ENCODE results near the gene TRMT112.

The TRMT112 gene

GRCh38 chr11:64292460-64293254, 24.7 kb downstream of the TRMT112 start:
- H3K4me3 ChIP-seq (ENCODE audit: low read length): peak overlapping the region; percentile 15
- TF ChIP-seq, protein P1, sequence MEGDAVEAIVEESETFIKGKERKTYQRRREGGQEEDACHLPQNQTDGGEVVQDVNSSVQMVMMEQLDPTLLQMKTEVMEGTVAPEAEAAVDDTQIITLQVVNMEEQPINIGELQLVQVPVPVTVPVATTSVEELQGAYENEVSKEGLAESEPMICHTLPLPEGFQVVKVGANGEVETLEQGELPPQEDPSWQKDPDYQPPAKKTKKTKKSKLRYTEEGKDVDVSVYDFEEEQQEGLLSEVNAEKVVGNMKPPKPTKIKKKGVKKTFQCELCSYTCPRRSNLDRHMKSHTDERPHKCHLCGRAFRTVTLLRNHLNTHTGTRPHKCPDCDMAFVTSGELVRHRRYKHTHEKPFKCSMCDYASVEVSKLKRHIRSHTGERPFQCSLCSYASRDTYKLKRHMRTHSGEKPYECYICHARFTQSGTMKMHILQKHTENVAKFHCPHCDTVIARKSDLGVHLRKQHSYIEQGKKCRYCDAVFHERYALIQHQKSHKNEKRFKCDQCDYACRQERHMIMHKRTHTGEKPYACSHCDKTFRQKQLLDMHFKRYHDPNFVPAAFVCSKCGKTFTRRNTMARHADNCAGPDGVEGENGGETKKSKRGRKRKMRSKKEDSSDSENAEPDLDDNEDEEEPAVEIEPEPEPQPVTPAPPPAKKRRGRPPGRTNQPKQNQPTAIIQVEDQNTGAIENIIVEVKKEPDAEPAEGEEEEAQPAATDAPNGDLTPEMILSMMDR (conservative IDR thresholded peaks at IDR 0.05; ENCODE audit: low read length): no peak

DNA sequence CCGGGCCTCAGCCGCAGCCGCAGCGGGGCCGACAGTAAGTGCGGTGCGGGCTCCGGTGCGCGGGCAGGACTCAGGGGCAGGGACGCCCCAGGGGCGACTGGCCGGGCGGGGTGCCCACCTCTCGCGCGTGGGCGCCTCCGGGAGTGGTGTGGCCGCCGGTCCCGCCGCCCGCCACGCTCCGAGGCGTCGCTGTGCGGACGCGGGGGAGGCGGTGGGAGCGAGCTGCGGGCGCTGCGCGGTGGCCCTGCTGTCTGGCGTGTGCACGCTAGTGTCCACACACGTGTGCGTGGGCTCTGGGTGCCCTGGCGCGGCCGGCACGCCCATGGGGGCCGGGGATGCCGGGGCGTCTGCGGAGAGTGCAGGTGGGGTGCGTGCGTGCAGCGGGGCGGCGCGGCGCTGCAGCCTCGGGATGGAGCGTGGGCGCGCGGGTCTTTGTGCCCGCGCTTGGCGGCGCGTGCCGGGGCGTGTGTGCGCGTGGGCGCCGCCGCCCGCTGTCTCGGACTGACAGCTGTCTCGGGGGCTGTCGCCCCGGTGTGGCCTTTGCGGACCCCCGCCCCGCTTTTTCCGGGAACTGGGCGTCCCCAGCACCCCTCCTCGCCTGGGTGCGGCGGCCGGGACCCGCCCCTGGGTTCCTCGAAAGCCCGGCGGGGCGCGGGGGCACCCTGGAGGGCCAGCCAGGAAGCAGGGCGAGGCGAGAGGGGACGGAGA, 25.5 kb downstream of the TRMT112 start:
- DNase-seq (ENCODE audit: low read depth): no peak
- TF ChIP-seq, protein P1 (conservative IDR thresholded peaks at IDR 0.05; ENCODE audit: low read length): no peak
- peak overlapping the region; percentile 15 for H3K4me3 ChIP-seq (ENCODE audit: low read length)

More at GRCh38 chr11:64292460-64293254, 24.7 kb downstream of the TRMT112 start:
- DNase-seq (ENCODE audit: low read depth): no peak

GRCh38 chr11:64291262-64291751, 26.1 kb downstream of the TRMT112 start, which contains the start of gene KCNK4:
TSS of gene KCNK4 (plus strand) at chr11:64291302. CDS start at chr11:64293019, 1,717 bp downstream.
- TF ChIP-seq, protein P1 (conservative IDR thresholded peaks at IDR 0.05; ENCODE audit: low read length): no peak
- no peak for DNase-seq (ENCODE audit: low read depth)
- no peak within 1 kb of the TSS for H3K4me3 ChIP-seq (ENCODE audit: low read length)

- TF ChIP-seq, protein P1 (conservative IDR thresholded peaks at IDR 0.05; ENCODE audit: low read length): no peak
- DNase-seq (ENCODE audit: low read depth): no peak
- no peak overlapping the region for H3K4me3 ChIP-seq (ENCODE audit: low read length)
Observed at GRCh38 chr11:64290352-64291261, 26.8 kb downstream of the TRMT112 start.

DNA sequence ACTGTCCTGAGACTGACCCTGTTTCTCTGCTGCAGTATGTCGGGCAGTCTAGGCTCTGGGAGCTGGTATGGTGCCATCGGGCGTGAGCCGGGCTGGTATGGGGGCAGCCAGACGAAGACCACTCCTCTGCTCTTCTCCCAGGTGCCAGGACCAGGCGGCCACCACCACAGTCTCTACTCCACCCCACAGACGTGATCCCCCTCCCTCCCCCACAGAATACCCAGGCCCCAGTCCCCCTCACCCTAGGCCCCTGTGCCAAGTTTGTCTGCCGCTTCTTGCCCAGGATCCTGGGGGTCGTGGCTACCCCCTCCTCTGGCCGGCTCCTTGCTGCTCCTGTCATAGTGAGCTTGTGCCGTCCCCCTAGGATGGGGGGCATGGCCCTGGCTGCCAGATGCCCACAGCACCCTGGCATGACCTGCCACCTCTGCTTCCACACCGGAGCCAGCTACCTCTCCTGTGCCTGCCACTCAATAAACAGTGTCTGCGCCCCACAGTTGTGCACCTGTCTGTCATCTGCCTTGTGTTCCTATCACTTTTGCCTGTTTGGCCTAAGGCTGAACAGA, 28.3 kb downstream of the TRMT112 start:
- DNase-seq (ENCODE audit: low read depth): no peak
- TF ChIP-seq, protein P1 (conservative IDR thresholded peaks at IDR 0.05; ENCODE audit: low read length): no peak
- H3K4me3 ChIP-seq (ENCODE audit: low read length): no peak overlapping the region

DNA sequence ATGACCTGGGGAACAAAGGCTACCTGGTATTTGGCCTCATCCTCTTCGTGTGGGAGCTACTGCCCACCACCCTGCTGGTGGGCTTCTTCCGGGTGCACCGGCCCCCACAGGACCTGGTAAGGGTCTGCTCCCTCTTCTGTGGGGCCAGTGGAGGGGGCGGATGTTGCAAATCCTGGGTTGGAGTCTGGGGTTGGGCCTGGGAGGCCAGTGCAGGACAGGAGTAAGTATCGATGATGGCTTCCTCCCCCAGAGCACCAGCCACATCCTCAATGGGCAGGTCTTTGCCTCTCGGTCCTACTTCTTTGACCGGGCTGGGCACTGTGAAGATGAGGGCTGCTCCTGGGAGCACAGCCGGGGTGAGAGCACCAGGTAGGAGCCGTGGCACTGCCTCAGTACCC, 29.0 kb downstream of the TRMT112 start:
- no peak for DNase-seq (ENCODE audit: low read depth)
- H3K4me3 ChIP-seq (ENCODE audit: low read length): no peak overlapping the region
- TF ChIP-seq, protein P1 (conservative IDR thresholded peaks at IDR 0.05; ENCODE audit: low read length): no peak
